ENCODE measurements around the gene TMEM259.

GRCh38 chr19:1032264-1032867 is 11.4 kb upstream of the TMEM259 start:
- TF ChIP-seq POLR2A (IDR thresholded peaks at IDR 0.05) (no peak), CTCF (IDR thresholded peaks at IDR 0.05) (no peak)
